Caco-2 (cell line): Measurements from ENCODE around the gene SPATC1L. TPM values are rescaled to one million over a fixed set of nuclear protein-coding genes. Genes with fewer than 3 reads are reported as not detected.

ENCODE experiments used
- BruUV-seq: library from RNA; stranded (reverse); fragments of 400-500 nt; replicated peaks from 2 replicates; lab custom pipeline; 2021; lab: Mats Ljungman, UMichigan
- CTCF ChIA-PET: fragments of 300-600 bp; sonication (Branson Sonifier 250); formaldehyde crosslinking; loops from one replicate; lab custom pipeline; 2022; ENCODE audit warnings: antibody characterized with exemption; lab: Charles Lee
- POLR2A ChIA-PET: fragments of 300-600 bp; sonication (Branson Sonifier 250); formaldehyde crosslinking; loops from one replicate; lab custom pipeline; 2022; ENCODE audit warnings: antibody characterized with exemption; lab: Charles Lee
- DNase-seq, 2 experiments: peaks; one replicate each; pipeline versions ENCODE4 v3.0.0 to v3.0.0-alpha.2; 2020 to 2022
- H3K27me3 ChIP-seq: replicated peaks from 2 replicates; pipeline ENCODE4 v1.6.0; 2011; ENCODE audit warnings: low read length; ENCODE audit not compliant: control insufficient read depth, insufficient read depth
- H3K36me3 ChIP-seq: 2 replicates; pipeline ENCODE4 v1.5.1; 2011; ENCODE audit warnings: low read length; ENCODE audit not compliant: control insufficient read depth, insufficient read depth
- H3K4me1 ChIP-seq: fragments of 250-450 bp; sonication (Bioruptor Pico); 2 replicates; pipeline ENCODE4 v1.5.1; 2020; ENCODE audit warnings: mild to moderate bottlenecking
- H3K4me3 ChIP-seq: 2 replicates; pipeline ENCODE4 v1.5.1; 2011; ENCODE audit warnings: low read depth, mild to moderate bottlenecking, control low read depth, low read length
- H3K9me3 ChIP-seq: fragments of 250-450 bp; sonication (Bioruptor Pico); 2 replicates; pipeline ENCODE4 v1.5.1; 2020; ENCODE audit warnings: mild to moderate bottlenecking, moderate library complexity
- H3K27ac Mint-ChIP-seq: one replicate; pipeline ENCODE4 v1.8.0; 2022; ENCODE audit warnings: mixed read lengths; ENCODE audit not compliant: unreplicated experiment
- H3K27me3 Mint-ChIP-seq: one replicate; pipeline ENCODE4 v1.8.0; 2022; ENCODE audit warnings: mixed read lengths; ENCODE audit not compliant: insufficient read depth, unreplicated experiment
- H3K36me3 Mint-ChIP-seq: one replicate; pipeline ENCODE4 v1.8.0; 2022; ENCODE audit warnings: mild to moderate bottlenecking, mixed read lengths; ENCODE audit not compliant: insufficient read depth, unreplicated experiment
- H3K4me1 Mint-ChIP-seq: one replicate; pipeline ENCODE4 v1.8.0; 2022; ENCODE audit warnings: low read depth, mixed read lengths; ENCODE audit not compliant: unreplicated experiment
- H3K4me3 Mint-ChIP-seq: one replicate; pipeline ENCODE4 v1.8.0; 2022; ENCODE audit warnings: mild to moderate bottlenecking, moderate library complexity, mixed read lengths; ENCODE audit not compliant: unreplicated experiment
- H3K9me3 Mint-ChIP-seq: one replicate; pipeline ENCODE4 v1.8.0; 2022; ENCODE audit warnings: mixed read lengths; ENCODE audit not compliant: unreplicated experiment
- intact Hi-C: fragments of 100-400 bp; cut with micrococcal nuclease; formaldehyde crosslinking; loops from one replicate; pipeline ENCODE4 v1.10.0; 2022; ENCODE audit not compliant: unreplicated experiment
- total RNA-seq: library from RNA; stranded (reverse); gene quantifications from 2 replicates; pipeline ENCODE4 v1.2.3, GENCODE V29; 2022
- TF ChIP-seq, protein P1 (sequence below), 2 experiments: fragments of 200-600 bp in 1 of 2; IDR thresholded peaks; 1 replicate in 1 of 2; 2 replicates in 1 of 2; pipeline versions ENCODE4 v1.5.1 to v1.8.0; 2011 to 2022; ENCODE audit warnings: antibody characterized with exemption in 1 of 2, control low read depth in 1 of 2, inconsistent platforms in 1 of 2, low read depth in 1 of 2, low read length in 1 of 2, mild to moderate bottlenecking in 1 of 2, moderate library complexity in 1 of 2; ENCODE audit not compliant: insufficient read depth in 1 of 2, severe bottlenecking in 1 of 2, unreplicated experiment in 1 of 2

The SPATC1L gene
- total RNA-seq, 1 experiment from 2014 or later = 3.1 TPM

DNA sequence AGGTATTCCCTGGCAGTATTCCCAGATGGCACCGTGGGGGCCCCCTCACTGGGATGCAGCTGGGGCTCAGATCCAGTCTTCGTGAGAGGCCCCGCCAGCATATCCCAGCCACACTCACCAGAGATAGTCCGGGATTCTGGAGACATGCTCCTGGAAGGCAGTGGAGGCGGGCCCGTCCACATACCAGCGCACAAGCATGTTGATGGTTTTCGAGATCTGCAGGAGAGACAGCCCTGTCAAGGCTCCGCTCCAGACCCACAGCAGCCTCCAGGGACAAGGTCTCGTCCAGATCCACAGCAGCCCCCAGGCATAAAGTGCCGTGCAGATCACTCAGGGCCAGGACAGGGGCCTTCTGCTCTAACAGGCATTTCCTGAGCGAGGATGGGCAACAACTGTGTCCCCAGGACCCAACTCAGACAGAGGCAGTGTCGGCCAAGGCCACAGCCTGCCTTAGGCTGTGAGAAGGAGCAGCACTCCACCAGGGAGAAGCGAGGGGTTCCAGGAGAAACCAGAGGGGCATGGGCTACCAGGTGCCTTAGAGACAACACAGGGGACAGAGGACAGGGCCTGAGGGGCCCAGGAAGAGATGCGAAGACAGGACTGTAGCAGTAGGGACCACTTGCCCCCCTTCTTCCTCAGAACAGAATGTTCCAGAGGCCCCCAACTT is 29.5 kb upstream of the SPATC1L start:
- Histone ChIP-seq H3K27me3 (no peaks in the 10 kb centered on the region), H3K4me1 (no peaks in the 10 kb centered on the region), H3K4me3 (no peak overlapping the region), H3K9me3 (no peaks in the 10 kb centered on the region), H3K36me3 (peaks cover 3% of the 10 kb centered on the region; the same call in 1 of the 2 replicates)
- TF ChIP-seq, protein P1, sequence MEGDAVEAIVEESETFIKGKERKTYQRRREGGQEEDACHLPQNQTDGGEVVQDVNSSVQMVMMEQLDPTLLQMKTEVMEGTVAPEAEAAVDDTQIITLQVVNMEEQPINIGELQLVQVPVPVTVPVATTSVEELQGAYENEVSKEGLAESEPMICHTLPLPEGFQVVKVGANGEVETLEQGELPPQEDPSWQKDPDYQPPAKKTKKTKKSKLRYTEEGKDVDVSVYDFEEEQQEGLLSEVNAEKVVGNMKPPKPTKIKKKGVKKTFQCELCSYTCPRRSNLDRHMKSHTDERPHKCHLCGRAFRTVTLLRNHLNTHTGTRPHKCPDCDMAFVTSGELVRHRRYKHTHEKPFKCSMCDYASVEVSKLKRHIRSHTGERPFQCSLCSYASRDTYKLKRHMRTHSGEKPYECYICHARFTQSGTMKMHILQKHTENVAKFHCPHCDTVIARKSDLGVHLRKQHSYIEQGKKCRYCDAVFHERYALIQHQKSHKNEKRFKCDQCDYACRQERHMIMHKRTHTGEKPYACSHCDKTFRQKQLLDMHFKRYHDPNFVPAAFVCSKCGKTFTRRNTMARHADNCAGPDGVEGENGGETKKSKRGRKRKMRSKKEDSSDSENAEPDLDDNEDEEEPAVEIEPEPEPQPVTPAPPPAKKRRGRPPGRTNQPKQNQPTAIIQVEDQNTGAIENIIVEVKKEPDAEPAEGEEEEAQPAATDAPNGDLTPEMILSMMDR (IDR thresholded peaks at IDR 0.05; ENCODE audit: insufficient read depth in 1 of 2, low read depth in 1 of 2, low read length in 1 of 2, severe bottlenecking in 1 of 2, unreplicated experiment in 1 of 2) = no peak
- Mint-ChIP-seq H3K4me3 (no peak overlapping the region), H3K4me1 (no peaks in the 10 kb centered on the region), H3K27ac (peak overlapping the region; percentile 27), H3K27me3 (no peaks in the 10 kb centered on the region), H3K9me3 (no peaks in the 10 kb centered on the region), H3K36me3 (peaks cover 32% of the 10 kb centered on the region)
- ChIA-PET CTCF (no interaction called here), POLR2A (no interaction called here)
- BruUV-seq = no TSS peak
- intact Hi-C loops = no loop called here
- DNase-seq = no peak

DNA sequence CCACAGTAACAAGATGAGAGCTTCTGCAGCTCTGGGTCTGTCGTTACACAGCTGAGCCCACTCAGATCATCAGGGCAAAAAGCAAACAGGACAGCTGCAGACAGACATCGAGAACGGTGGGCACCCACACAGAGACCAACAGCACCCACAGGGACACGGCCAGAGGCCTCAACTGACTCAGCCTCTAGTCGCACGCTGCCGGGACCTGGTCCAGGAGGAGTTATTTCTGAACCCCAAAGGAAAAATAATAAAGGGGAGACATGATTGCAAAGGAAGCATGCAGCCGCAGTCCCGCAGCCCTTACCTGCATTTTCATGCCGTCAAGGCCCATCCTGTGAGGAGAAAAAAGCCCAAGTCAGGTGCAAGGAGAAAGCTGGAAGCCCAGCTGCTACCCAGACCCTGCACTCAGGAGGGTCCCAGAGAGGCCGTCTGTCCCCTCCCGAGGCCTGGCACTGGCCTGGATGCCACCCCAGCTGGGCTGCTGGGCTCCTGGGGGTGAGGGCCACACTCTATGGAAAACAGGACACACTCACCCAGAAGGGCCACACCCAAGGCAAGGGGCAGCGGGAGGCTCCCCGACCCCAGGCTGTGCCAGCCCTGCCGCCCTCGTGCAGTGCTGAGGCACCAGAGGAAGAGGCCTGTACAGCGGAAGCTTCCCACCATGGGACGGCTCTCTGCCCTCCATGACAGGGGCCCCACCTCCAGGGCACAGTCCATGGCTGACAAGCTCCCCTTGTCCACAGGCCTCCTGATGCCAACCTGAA is 28.6 kb upstream of the SPATC1L start:
- TF ChIP-seq, protein P1 (IDR thresholded peaks at IDR 0.05; ENCODE audit: insufficient read depth in 1 of 2, low read depth in 1 of 2, low read length in 1 of 2, severe bottlenecking in 1 of 2, unreplicated experiment in 1 of 2) = no peak
- Histone ChIP-seq H3K36me3 (peaks cover 3% of the 10 kb centered on the region; the same call in 1 of the 2 replicates), H3K9me3 (no peaks in the 10 kb centered on the region), H3K4me3 (no peak overlapping the region), H3K4me1 (no peaks in the 10 kb centered on the region), H3K27me3 (no peaks in the 10 kb centered on the region)
- no peaks in the 10 kb centered on the region for H3K4me1 Mint-ChIP-seq
- H3K4me3 Mint-ChIP-seq = no peak overlapping the region
- ChIA-PET POLR2A (no interaction called here), CTCF (no interaction called here)
- H3K27me3 Mint-ChIP-seq = no peaks in the 10 kb centered on the region
- H3K9me3 Mint-ChIP-seq = no peaks in the 10 kb centered on the region
- BruUV-seq = no TSS peak
- H3K27ac Mint-ChIP-seq = peak overlapping the region; percentile 27
- intact Hi-C loops = no loop called here
- peaks cover 36% of the 10 kb centered on the region for H3K36me3 Mint-ChIP-seq
- no peak for DNase-seq

DNA sequence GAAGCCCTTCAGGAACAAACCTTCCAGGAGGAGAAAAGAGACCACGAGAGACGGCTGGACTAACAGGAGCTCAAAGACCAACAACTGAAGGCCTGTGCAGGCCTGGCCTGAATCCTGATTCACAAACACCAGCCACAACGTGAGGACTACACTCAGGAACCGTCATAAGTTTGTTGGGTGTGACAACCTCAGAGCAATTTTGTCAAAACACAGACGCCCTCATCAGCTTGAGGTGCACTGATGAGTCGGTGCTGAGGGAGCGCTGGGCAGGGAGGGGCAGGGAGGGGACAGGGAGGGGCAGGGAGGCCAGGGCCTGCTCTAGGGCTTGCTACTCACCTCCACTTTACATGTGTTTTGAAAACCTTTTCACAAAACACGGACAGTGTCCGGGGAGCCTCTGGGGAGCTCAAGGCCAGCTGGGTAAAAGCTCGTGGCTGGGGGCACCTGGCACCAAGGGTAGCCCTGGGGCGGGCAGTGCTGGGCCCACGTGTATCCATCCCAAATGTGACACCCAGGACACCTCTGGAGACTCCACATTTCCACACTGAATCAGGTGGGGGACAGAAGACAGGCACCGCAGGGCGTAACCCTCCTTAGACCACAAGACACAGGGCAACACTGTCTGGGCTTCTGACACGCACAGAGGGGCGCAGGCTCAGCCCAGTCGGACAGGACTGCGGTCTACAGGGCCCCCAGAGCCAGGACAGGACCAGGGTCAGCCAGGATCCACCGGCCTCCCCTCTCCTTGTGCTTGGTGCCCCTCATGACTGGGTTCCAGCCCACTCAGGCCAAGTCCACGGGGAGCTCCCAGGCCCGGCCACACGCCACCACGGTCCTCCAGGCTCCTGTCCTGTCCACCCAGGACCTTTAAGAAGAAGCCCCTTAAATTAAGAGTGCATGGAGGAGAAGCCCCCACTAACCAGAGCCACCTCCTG is 27.8 kb upstream of the SPATC1L start:
- ChIA-PET CTCF (interaction anchor here (1.0 kb wide), 1 partner anchor 69 kb away, joined by 4 read pairs; no protein-coding TSS in a partner anchor), POLR2A (no interaction called here)
- H3K36me3 ChIP-seq = peaks cover 3% of the 10 kb centered on the region; the same call in 1 of the 2 replicates
- no peak overlapping the region for H3K4me3 ChIP-seq
- Mint-ChIP-seq H3K27me3 (no peaks in the 10 kb centered on the region), H3K9me3 (no peaks in the 10 kb centered on the region), H3K4me1 (no peaks in the 10 kb centered on the region), H3K27ac (no peak overlapping the region), H3K4me3 (no peak overlapping the region), H3K36me3 (peaks cover 43% of the 10 kb centered on the region)
- H3K9me3 ChIP-seq = no peaks in the 10 kb centered on the region
- no TSS peak for BruUV-seq
- intact Hi-C loops = no loop called here
- no peaks in the 10 kb centered on the region for H3K4me1 ChIP-seq
- H3K27me3 ChIP-seq = no peaks in the 10 kb centered on the region
- DNase-seq = no peak
- TF ChIP-seq, protein P1 (IDR thresholded peaks at IDR 0.05; ENCODE audit: insufficient read depth in 1 of 2, low read depth in 1 of 2, low read length in 1 of 2, severe bottlenecking in 1 of 2, unreplicated experiment in 1 of 2) = no peak
